ENCODE data around the gene MUC21.

DNA sequence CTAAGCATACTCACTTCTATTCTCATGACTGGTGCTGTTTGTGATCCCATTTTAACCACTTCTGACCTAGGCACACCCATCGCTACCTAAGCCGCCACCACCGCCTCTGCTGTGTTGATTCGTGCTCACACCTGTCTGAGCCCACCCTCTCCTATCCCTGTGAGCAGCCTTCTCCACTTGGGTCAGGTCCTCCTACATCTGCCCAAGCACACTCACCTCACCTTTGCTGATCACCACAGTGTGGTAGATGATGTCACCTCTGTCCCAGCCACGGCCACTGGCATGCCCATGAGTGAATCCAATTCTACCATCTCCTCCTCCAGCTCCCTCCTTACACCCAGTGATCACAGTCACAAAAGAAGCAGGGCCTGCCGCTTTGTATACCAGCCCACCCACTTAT lies 47.6 kb downstream of the MUC21 start:
- TF ChIP-seq, protein P1, sequence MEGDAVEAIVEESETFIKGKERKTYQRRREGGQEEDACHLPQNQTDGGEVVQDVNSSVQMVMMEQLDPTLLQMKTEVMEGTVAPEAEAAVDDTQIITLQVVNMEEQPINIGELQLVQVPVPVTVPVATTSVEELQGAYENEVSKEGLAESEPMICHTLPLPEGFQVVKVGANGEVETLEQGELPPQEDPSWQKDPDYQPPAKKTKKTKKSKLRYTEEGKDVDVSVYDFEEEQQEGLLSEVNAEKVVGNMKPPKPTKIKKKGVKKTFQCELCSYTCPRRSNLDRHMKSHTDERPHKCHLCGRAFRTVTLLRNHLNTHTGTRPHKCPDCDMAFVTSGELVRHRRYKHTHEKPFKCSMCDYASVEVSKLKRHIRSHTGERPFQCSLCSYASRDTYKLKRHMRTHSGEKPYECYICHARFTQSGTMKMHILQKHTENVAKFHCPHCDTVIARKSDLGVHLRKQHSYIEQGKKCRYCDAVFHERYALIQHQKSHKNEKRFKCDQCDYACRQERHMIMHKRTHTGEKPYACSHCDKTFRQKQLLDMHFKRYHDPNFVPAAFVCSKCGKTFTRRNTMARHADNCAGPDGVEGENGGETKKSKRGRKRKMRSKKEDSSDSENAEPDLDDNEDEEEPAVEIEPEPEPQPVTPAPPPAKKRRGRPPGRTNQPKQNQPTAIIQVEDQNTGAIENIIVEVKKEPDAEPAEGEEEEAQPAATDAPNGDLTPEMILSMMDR (IDR thresholded peaks at IDR 0.05; ENCODE audit: low read length) = no peak
- no peak for TF ChIP-seq EZH2phosphoT487 (IDR thresholded peaks at IDR 0.05; ENCODE audit: low read length)

Data from MM.1S (cell line).